ENCODE results near the gene CCT2.

The CCT2 gene

DNA sequence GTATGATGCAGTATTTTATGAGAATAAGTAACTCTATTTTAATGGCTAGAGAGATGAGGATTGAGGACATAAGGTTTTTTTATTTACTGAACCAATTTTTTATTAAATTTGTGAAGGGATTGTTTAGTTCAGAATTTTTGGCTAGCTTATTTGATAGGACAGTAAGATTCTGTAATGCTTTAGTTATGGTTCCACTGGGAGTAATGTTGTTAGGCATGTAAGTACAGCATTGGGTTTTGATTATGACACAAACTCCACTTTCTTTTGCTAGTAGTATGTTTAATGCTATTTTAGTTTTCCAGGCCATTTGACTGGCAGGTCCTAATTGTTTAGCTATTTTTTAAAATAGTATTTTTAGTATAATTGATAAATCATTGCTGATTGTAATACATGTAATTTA is 59.3 kb downstream of the CCT2 start:
- no peak for FAIRE-seq

- FAIRE-seq = no peak
Measured at GRCh38 chr12:69645031-69645430, 59.8 kb downstream of the CCT2 start.

DNA sequence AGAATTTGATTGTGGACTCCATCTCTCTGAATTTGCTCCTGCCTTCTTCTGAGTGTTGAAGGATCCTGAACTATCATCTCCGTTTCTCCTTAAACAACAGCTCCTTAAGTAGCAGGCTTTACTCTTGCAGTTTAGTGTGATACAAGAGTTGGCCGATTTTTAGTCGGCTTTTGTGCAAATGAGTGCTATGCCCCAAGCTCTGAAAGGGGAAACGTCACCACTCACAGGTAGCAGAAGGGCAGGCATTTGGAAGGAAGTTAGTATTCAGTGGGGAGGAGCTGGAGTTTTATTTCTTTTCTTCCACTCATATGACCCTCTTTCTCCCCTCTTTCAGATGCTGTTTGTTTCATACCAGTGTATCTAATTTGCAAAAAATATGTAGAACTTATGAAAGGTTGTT is 61.9 kb downstream of the CCT2 start:
- no peak for FAIRE-seq

- FAIRE-seq = no peak
Measured at GRCh38 chr12:69648476-69648875, 63.2 kb downstream of the CCT2 start.

GRCh38 chr12:69649529-69649928 is 64.3 kb downstream of the CCT2 start:
- FAIRE-seq = no peak

Data from colon (tissue), 2 donors.